GM18951 (cell line): ENCODE data around the gene EVI5.
"Not testable (repeated sequence)": the region's sequence is repeated elsewhere in the genome, so short reads cannot be mapped to it uniquely, and the experiment has no call there.

Source experiments
- POLR2A ChIP-seq: IDR thresholded peaks from 4 replicates; pipeline ENCODE4 v1.6.1; 2011; ENCODE audit warnings: mild to moderate bottlenecking; ENCODE audit not compliant: insufficient read length, insufficient read depth; ENCODE audit errors: extremely low read depth
- in situ Hi-C: fragments of 300-500 bp; cut with MboI; formaldehyde crosslinking; loops from one replicate; pipeline ENCODE4 v1.12.0; 2022; ENCODE audit warnings: low sequenced_read_pairs, mixed read lengths, inconsistent platforms; ENCODE audit not compliant: unreplicated experiment

EVI5 gene

DNA sequence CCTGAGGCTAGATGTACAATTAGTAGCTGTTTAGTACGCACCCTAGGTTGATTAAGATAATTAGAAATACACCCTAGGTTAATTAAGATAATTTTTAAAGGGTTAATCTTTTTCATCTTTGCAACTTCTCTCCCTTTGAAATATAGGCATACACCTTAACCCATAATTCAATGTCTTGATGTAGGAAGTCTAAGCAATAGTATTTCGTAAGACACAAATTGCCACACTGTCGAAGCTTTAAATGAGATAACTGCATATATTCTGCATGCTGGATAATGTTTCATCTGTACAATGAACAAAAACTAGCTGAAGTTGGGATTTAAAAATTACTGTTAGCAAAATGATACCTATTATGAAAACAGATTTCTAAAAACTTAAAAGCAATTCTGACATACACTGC is 122.9 kb downstream of the EVI5 start:
- TF ChIP-seq POLR2A: no peak
- in situ Hi-C loops: no loop called here

GRCh38 chr1:92657701-92658100 is 127.2 kb downstream of the EVI5 start:
- TF ChIP-seq POLR2A: no peak
- in situ Hi-C loops: no loop called here

- TF ChIP-seq POLR2A: no peak
- in situ Hi-C loops: no loop called here
These were observed 129.6 kb downstream of the EVI5 start for GRCh38 chr1:92655197-92655801.

- in situ Hi-C loops: no loop called here
- no peak for TF ChIP-seq POLR2A
These were observed 131.1 kb downstream of the EVI5 start for GRCh38 chr1:92653605-92654381.

GRCh38 chr1:92640686-92641085 is 144.2 kb downstream of the EVI5 start:
- in situ Hi-C loops: not testable (repeated sequence)

DNA sequence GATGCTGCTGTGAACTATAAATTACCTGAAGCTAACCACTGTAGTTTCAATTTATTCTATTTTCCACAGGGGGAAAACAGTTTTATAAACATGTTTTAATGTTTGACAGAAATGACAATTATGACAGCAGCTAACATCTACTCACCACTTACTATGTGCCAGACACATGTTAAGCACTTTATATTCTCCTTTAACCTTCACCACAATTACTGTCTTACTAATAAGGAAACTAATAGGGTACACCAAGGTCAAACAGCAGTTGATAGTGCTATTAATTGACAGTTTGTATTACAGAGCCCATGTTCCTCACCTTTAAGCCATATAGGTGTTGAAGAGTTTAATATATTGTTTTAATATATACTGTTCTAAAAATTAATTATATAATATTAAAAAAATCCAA is 146.4 kb downstream of the EVI5 start:
- in situ Hi-C loops: no loop called here
- TF ChIP-seq POLR2A: no peak

DNA sequence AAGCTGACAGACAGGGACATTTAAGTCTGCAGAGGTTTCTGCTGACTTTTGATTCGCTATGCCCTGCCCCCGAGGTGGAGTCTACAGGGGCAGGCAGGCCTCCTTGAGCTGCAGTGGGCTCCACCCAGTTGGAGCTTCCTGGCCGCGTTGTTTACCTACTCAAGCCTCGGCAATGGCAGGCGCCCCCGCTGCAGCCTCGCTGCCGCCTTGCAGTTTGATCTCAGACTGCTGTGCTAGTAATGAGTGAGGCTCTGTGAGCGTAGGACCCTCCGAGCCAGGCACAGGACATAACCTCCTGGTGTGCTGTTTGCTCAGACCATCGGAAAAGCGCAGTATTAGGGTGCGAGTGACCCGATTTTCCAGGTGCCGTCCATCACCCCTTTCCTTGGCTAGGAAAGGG is 149.7 kb downstream of the EVI5 start:
- in situ Hi-C loops: not testable (repeated sequence)

GRCh38 chr1:92623187-92623778 is 161.6 kb downstream of the EVI5 start:
- TF ChIP-seq POLR2A: no peak
- in situ Hi-C loops: loop anchor here (5.0 to 25.0 kb wide), 2 partner anchors 306 to 636 kb away; no protein-coding TSS in a partner anchor

DNA sequence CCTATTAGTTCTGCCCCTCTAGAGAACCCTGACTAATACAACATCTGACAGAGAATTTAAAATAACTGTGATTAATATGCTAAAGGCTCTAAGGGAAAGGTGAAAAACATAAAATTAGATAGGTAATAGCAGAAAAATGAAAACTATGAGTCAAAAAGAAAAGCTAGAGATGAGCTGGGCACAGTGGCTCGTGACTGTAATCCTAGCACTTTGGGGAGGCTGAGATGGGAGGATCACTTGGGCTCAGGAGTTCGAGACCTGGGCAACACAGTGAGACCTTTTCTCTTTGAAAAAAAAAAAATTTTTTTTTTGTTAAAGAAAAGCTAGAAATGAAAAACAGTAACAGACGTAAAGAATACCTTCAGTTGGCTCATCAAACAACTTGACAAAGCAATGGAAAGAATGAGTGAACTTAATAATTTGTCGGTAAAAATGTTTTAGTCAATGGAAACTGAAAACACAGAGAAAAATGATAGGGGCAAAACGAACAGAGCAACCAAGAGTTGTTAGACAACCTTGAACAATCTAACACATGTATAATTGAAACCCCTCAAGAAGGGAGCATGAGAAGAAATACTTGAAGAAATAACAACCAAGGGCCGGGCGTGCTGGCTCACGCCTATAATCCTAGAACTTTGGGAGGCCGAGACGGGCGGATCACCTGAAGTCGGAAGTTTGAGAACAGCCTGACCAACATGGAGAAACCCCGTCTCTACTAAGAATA is 165.3 kb downstream of the EVI5 start:
- in situ Hi-C loops: loop anchor here (5.0 to 25.0 kb wide), 2 partner anchors 302 to 632 kb away; no protein-coding TSS in a partner anchor
- no peak for TF ChIP-seq POLR2A

DNA sequence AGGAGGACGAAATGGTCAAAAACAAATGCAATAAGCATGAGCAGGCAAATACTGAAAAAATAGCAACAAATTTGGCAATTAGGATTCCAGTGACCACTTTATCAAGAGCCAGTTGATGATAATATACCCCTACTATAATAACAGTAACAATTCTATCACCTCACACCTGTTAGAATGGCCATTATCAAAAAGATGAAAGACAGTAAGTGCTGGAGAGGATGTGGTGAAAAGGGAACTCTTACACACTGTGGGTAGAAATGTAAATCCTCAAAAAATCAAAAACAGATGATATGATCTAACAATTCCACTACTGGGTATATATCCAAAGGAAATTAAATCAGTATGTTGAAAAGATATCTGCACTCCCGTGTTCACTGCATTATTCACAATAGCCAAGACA is 183.9 kb downstream of the EVI5 start:
- in situ Hi-C loops: loop anchor here (25.0 kb wide), 1 partner anchor 614 kb away; no protein-coding TSS in a partner anchor
- no peak for TF ChIP-seq POLR2A

- no peak for TF ChIP-seq POLR2A
- in situ Hi-C loops: no loop called here
These were observed 185.7 kb downstream of the EVI5 start for GRCh38 chr1:92599184-92599583.

- in situ Hi-C loops: loop anchor here (10.0 kb wide), 1 partner anchor 105 kb away; the partner anchor contains the start of gene GFI1
These were observed 195.5 kb downstream of the EVI5 start for GRCh38 chr1:92589361-92589760.

DNA sequence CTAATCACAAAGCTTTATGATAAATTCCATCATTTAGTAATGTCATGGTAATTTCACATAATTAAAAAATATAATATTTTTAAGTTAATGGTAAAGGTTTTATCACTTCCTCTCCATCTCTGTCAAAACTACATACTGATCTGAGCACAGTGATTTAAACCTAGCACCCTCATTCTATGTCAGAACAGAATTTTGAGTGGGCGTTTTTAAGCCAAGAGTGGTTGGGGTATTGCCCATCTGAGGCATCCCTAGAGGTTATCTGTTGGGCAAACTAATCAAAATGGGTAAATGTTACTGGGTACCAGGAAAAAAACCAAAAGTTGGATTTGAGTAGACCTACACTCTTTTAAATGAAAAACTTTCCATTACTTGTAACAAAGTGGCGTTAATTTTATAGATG is 197.5 kb downstream of the EVI5 start:
- in situ Hi-C loops: loop anchor here (10.0 kb wide), 1 partner anchor 103 kb away; the partner anchor contains the start of gene GFI1
- TF ChIP-seq POLR2A: no peak

DNA sequence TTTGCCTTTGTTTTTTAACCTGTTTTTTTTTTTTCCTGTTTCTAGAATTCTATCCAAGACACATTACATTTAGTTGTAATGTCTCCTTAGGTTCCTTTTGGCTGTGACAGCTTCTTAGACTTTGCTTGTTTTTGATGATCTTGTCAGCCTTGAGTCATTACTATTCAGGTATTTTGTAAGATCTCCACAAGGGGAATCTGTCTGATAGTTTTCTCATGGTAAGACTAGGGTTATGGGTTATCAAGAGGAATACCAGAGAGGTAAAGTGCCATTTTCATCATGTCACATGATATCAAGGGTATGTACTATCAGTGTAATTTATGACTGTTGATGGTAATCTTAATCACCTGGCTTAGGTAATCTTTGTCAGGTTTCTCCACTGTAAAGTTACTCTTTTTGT is 199.1 kb downstream of the EVI5 start:
- TF ChIP-seq POLR2A: no peak
- in situ Hi-C loops: loop anchor here (10.0 kb wide), 1 partner anchor 101 kb away; the partner anchor contains the start of gene GFI1

- in situ Hi-C loops: loop anchor here (10.0 kb wide), 1 partner anchor 100 kb away; the partner anchor contains the start of gene GFI1
These were observed 200.1 kb downstream of the EVI5 start for GRCh38 chr1:92584810-92585209.
